22Rv1 (cell line): ENCODE results near the gene ZNF618.

Source experiments
- CTCF ChIP-seq: fragments of 450-650 bp; IDR thresholded peaks from 2 replicates; pipeline ENCODE4 v1.5.1; 2017; ENCODE audit warnings: mild to moderate bottlenecking
- ZFX ChIP-seq: fragments of 450-650 bp; IDR thresholded peaks from 2 replicates; pipeline ENCODE4 v1.6.1; 2017; ENCODE audit warnings: antibody characterized with exemption, borderline replicate concordance

- TF ChIP-seq CTCF (no peak), ZFX (no peak)
Observed at GRCh38 chr9:113966394-113966793, 90.3 kb downstream of the ZNF618 start.
